Sigmoid colon (tissue), 4 donors: ENCODE results near the gene OVOL2.

Experiments used
- CTCF ChIP-seq, 4 experiments: fragments of 450-650 bp in 3 of 4; fragments of 200-600 bp in 1 of 4; IDR thresholded peaks; one replicate each; pipeline ENCODE4 v1.5.1; 2016 to 2019; ENCODE audit warnings: antibody characterized with exemption in 4 of 4, mild to moderate bottlenecking in 3 of 4, moderate library complexity in 2 of 4
- EP300 ChIP-seq, 4 donors: sonication (generic); formaldehyde crosslinking; IDR thresholded peaks; one replicate each; pipeline ENCODE4 v1.6.1; 2017; ENCODE audit warnings: antibody characterized with exemption in 4 of 4
- POLR2A ChIP-seq, 2 donors: fragments of 450-650 bp; IDR thresholded peaks; one replicate each; pipeline ENCODE4 v1.6.1; 2016; ENCODE audit warnings: antibody characterized with exemption in 2 of 2, mild to moderate bottlenecking in 2 of 2, moderate library complexity in 2 of 2
- POLR2AphosphoS5 ChIP-seq, 4 donors: sonication (generic); formaldehyde crosslinking; IDR thresholded peaks; one replicate each; pipeline ENCODE4 v1.6.1; 2017; ENCODE audit warnings: antibody characterized with exemption in 4 of 4

- TF ChIP-seq EP300 (IDR thresholded peaks at IDR 0.05): no peak
- no peak for TF ChIP-seq CTCF (IDR thresholded peaks at IDR 0.05)
- TF ChIP-seq POLR2AphosphoS5 (IDR thresholded peaks at IDR 0.05): no peak
- no peak for TF ChIP-seq POLR2A (IDR thresholded peaks at IDR 0.05)
Measured at GRCh38 chr20:18091623-18092022, 33.9 kb upstream of the OVOL2 start.
